T-cell (primary cell): ENCODE results near the gene C8B. TPM values are rescaled to one million over a fixed set of nuclear protein-coding genes. Genes with fewer than 3 reads are reported as not detected.

Experiments
- ATAC-seq, 4 experiments: fragments of 200-7000 bp in 3 of 4; fragments of 150-1000 bp in 1 of 4; cut with Tn5 transposase; replicated peaks in 1 of 4; 1 replicate in 3 of 4; 2 replicates in 1 of 4; pipeline ENCODE4 v1.10.0; 2021; ENCODE audit warnings: moderate library complexity in 3 of 4, mild to moderate bottlenecking in 2 of 4, moderate number of reproducible peaks in 1 of 4
- CTCF ChIA-PET, 2 donors: fragments of 300-600 bp; sonication (Branson Sonifier 250); formaldehyde crosslinking; loops; one replicate each; lab custom pipeline; 2022; ENCODE audit warnings: antibody characterized with exemption in 2 of 2; lab: Charles Lee
- POLR2A ChIA-PET, 2 donors: fragments of 300-600 bp; sonication (Branson Sonifier 250); formaldehyde crosslinking; loops; one replicate each; lab custom pipeline; 2022; ENCODE audit warnings: antibody characterized with exemption in 2 of 2; lab: Charles Lee
- DNase-seq, 35 experiments: peaks; one replicate each; pipeline versions ENCODE4 v3.0.0 to v3.0.0-alpha.2; 2013 to 2023
- H3K27ac ChIP-seq: one replicate; pipeline ENCODE4 v1.5.1; 2013; ENCODE audit warnings: low read length
- H3K27me3 ChIP-seq, 2 experiments: replicated peaks in 1 of 2; 1 replicate in 1 of 2; 2 replicates in 1 of 2; pipeline versions ENCODE4 v1.6.1 to v1.7.0; 2013; ENCODE audit warnings: low read length in 1 of 2, mixed read lengths in 1 of 2; ENCODE audit not compliant: control insufficient read depth in 2 of 2, insufficient read depth in 2 of 2; ENCODE audit errors: extremely low read depth in 1 of 2
- H3K36me3 ChIP-seq, 2 donors: 1 replicate in 1 of 2; 2 replicates in 1 of 2; pipeline versions ENCODE4 v1.6.1 to v1.7.0; 2013; ENCODE audit warnings: low read length in 1 of 2; ENCODE audit not compliant: control insufficient read depth in 2 of 2, insufficient read depth in 1 of 2; ENCODE audit errors: extremely low read depth in 1 of 2
- H3K4me1 ChIP-seq, 2 experiments: 1 replicate in 1 of 2; 2 replicates in 1 of 2; pipeline versions ENCODE4 v1.6.1 to v1.7.0; 2013; ENCODE audit warnings: low read length in 2 of 2, mixed read lengths in 1 of 2; ENCODE audit not compliant: insufficient read depth in 2 of 2, control insufficient read depth in 1 of 2; ENCODE audit errors: extremely low read depth in 1 of 2
- H3K4me3 ChIP-seq, 2 donors: 1 replicate in 1 of 2; 2 replicates in 1 of 2; pipeline versions ENCODE4 v1.5.1 to v1.7.0; 2013; ENCODE audit warnings: mild to moderate bottlenecking in 2 of 2, low read length in 1 of 2, moderate library complexity in 1 of 2; ENCODE audit not compliant: control insufficient read depth in 1 of 2; ENCODE audit errors: extremely low read depth in 1 of 2
- H3K9me3 ChIP-seq: 2 replicates; pipeline ENCODE4 v1.7.0; 2013
- H3K27ac Mint-ChIP-seq, 2 donors: one replicate each; pipeline ENCODE4 v1.8.0; 2020 to 2021; ENCODE audit warnings: mild to moderate bottlenecking in 2 of 2, mixed read lengths in 2 of 2
- H3K27me3 Mint-ChIP-seq, 2 donors: one replicate each; pipeline ENCODE4 v1.8.0; 2021 to 2022; ENCODE audit warnings: mixed read lengths in 2 of 2
- H3K36me3 Mint-ChIP-seq: one replicate; pipeline ENCODE4 v1.8.0; 2021; ENCODE audit warnings: mixed read lengths
- H3K4me1 Mint-ChIP-seq, 3 donors: one replicate each; pipeline ENCODE4 v1.8.0; 2020 to 2022; ENCODE audit warnings: mixed read lengths in 3 of 3, mild to moderate bottlenecking in 1 of 3
- H3K4me3 Mint-ChIP-seq, 3 donors: one replicate each; pipeline ENCODE4 v1.8.0; 2020 to 2022; ENCODE audit warnings: mild to moderate bottlenecking in 3 of 3, mixed read lengths in 3 of 3, moderate library complexity in 3 of 3
- H3K9me3 Mint-ChIP-seq, 3 donors: one replicate each; pipeline ENCODE4 v1.8.0; 2020 to 2022; ENCODE audit warnings: mixed read lengths in 3 of 3
- WGBS: methylation state at CpG from one replicate; pipeline ENCODE4 v1.1.5; 2013; ENCODE audit warnings: missing lambda C conversion rate; ENCODE audit not compliant: insufficient coverage; 5-methylcytosine and 5-hydroxymethylcytosine counted together
- total RNA-seq, 35 experiments: library from RNA in 6 of 35; stranded (reverse) in 6 of 35; fragments of 120-200 nt in 1 of 35; gene quantifications; one replicate each; pipeline versions ENCODE4 v1.2.1 to v1.2.4 and lab custom pipeline; 2013 to 2026

Gene C8B
- total RNA-seq, 5 donors from 2014 or later (not counting 1 experiment from before 2014, with no cell fraction given), result 0.12 to 0.13 TPM; not detected in 3

- DNase-seq (no peak), ATAC-seq (no peak)
- Mint-ChIP-seq H3K36me3 (no peaks in the 10 kb centered on the region), H3K27ac (no peak overlapping the region), H3K4me1 (no peaks in the 10 kb centered on the region), H3K4me3 (no peak overlapping the region), H3K27me3 (peaks cover 3% of the 10 kb centered on the region in 2 donors), H3K9me3 (peaks cover 0 to 6% (median 0%) of the 10 kb centered on the region in 3 donors)
- Histone ChIP-seq H3K36me3 (no peaks in the 10 kb centered on the region), H3K27me3 (peaks cover 2 to 3% of the 10 kb centered on the region in 2 experiments), H3K27ac (no peak overlapping the region), H3K4me3 (no peak overlapping the region), H3K4me1 (no peaks in the 10 kb centered on the region), H3K9me3 (no peaks in the 10 kb centered on the region)
- CTCF ChIA-PET, result no interaction called here
- WGBS, result no CpG with 5 or more reads among the region's 3 CpGs
- POLR2A ChIA-PET, result no interaction called here
Observed at GRCh38 chr1:56967355-56967754, 1.5 kb upstream of the C8B start.

- DNase-seq, result no peak
- Histone ChIP-seq H3K4me3 (no peak overlapping the region), H3K36me3 (no peaks in the 10 kb centered on the region), H3K9me3 (no peaks in the 10 kb centered on the region), H3K27me3 (peaks cover 2 to 3% of the 10 kb centered on the region in 2 experiments), H3K27ac (no peak overlapping the region), H3K4me1 (no peaks in the 10 kb centered on the region)
- no CpG with 5 or more reads among the region's 1 CpG for WGBS
- no peaks in the 10 kb centered on the region for H3K36me3 Mint-ChIP-seq
- peaks cover 0 to 6% (median 0%) of the 10 kb centered on the region in 3 donors for H3K9me3 Mint-ChIP-seq
- no peaks in the 10 kb centered on the region for H3K4me1 Mint-ChIP-seq
- ChIA-PET CTCF (no interaction called here), POLR2A (no interaction called here)
- no peak for ATAC-seq
- peaks cover 3% of the 10 kb centered on the region in 2 donors for H3K27me3 Mint-ChIP-seq
- H3K27ac Mint-ChIP-seq, result no peak overlapping the region
- no peak overlapping the region for H3K4me3 Mint-ChIP-seq
Observed at GRCh38 chr1:56966698-56966999, 834 bp upstream of the C8B start.

GRCh38 chr1:56965191-56965590, 624 bp downstream of the C8B start:
- DNase-seq (no peak), ATAC-seq (no peak)
- 92% methylated on average over 2 of the region's 3 CpGs for WGBS
- Mint-ChIP-seq H3K4me1 (no peaks in the 10 kb centered on the region), H3K36me3 (no peaks in the 10 kb centered on the region), H3K9me3 (peaks cover 0 to 2% (median 0%) of the 10 kb centered on the region in 3 donors), H3K27me3 (peaks cover 3% of the 10 kb centered on the region in 2 donors), H3K27ac (no peak overlapping the region), H3K4me3 (no peak overlapping the region)
- POLR2A ChIA-PET, result no interaction called here
- Histone ChIP-seq H3K9me3 (no peaks in the 10 kb centered on the region), H3K36me3 (no peaks in the 10 kb centered on the region), H3K27ac (no peak overlapping the region), H3K4me3 (no peak overlapping the region), H3K27me3 (peaks cover 0 to 5% of the 10 kb centered on the region in 2 experiments), H3K4me1 (no peaks in the 10 kb centered on the region)
- CTCF ChIA-PET, result no interaction called here

- DNase-seq, result no peak
- H3K4me3 Mint-ChIP-seq, result no peak overlapping the region
Observed at GRCh38 chr1:56964349-56965017, 1.3 kb downstream of the C8B start.

GRCh38 chr1:56963667-56964066, 2.1 kb downstream of the C8B start:
- ChIA-PET CTCF (no interaction called here), POLR2A (interaction anchor here in 1 of 2 donors (0.8 kb wide), 1 partner anchor 12 kb away, joined by 7 read pairs; no protein-coding TSS in a partner anchor)
- Histone ChIP-seq H3K4me1 (no peaks in the 10 kb centered on the region), H3K36me3 (no peaks in the 10 kb centered on the region), H3K27me3 (peaks cover 0 to 2% of the 10 kb centered on the region in 2 experiments), H3K27ac (no peak overlapping the region), H3K9me3 (no peaks in the 10 kb centered on the region), H3K4me3 (no peak overlapping the region)
- Mint-ChIP-seq H3K27ac (no peak overlapping the region), H3K4me3 (no peak overlapping the region), H3K9me3 (peaks cover 0 to 5% (median 0%) of the 10 kb centered on the region in 3 donors), H3K36me3 (no peaks in the 10 kb centered on the region), H3K27me3 (peaks cover 3 to 7% of the 10 kb centered on the region in 2 donors), H3K4me1 (no peaks in the 10 kb centered on the region)
- DNase-seq (no peak), ATAC-seq (no peak)
- 60% methylated on average over 1 of the region's 4 CpGs for WGBS

More at GRCh38 chr1:56964349-56965017, 1.3 kb downstream of the C8B start:
- H3K27me3 ChIP-seq, result peaks cover 0 to 5% of the 10 kb centered on the region in 2 experiments
- H3K9me3 ChIP-seq, result no peaks in the 10 kb centered on the region
- WGBS, result 96% methylated on average over 5 of the region's 9 CpGs
- ATAC-seq, result no peak
- Mint-ChIP-seq H3K4me1 (no peaks in the 10 kb centered on the region), H3K27me3 (peaks cover 3% of the 10 kb centered on the region in 2 donors), H3K36me3 (no peaks in the 10 kb centered on the region), H3K27ac (no peak overlapping the region), H3K9me3 (peaks cover 0 to under 1% (median 0%) of the 10 kb centered on the region in 3 donors)
- no peaks in the 10 kb centered on the region for H3K4me1 ChIP-seq
- no peak overlapping the region for H3K27ac ChIP-seq
- H3K36me3 ChIP-seq, result no peaks in the 10 kb centered on the region
- ChIA-PET CTCF (no interaction called here), POLR2A (no interaction called here)
- no peak overlapping the region for H3K4me3 ChIP-seq

- Histone ChIP-seq H3K9me3 (no peaks in the 10 kb centered on the region), H3K4me1 (no peaks in the 10 kb centered on the region), H3K27ac (no peak overlapping the region), H3K36me3 (no peaks in the 10 kb centered on the region), H3K27me3 (peaks cover 0 to 4% of the 10 kb centered on the region in 2 experiments), H3K4me3 (no peak overlapping the region)
- CTCF ChIA-PET, result no interaction called here
- Mint-ChIP-seq H3K27ac (no peak overlapping the region), H3K9me3 (peaks cover 0 to 5% (median 0%) of the 10 kb centered on the region in 3 donors), H3K27me3 (peaks cover 3 to 13% of the 10 kb centered on the region in 2 donors), H3K4me1 (no peaks in the 10 kb centered on the region), H3K36me3 (no peaks in the 10 kb centered on the region), H3K4me3 (no peak overlapping the region)
- ATAC-seq, result no peak
- WGBS, result 79% methylated on average over 4 of the region's 10 CpGs
- no peak for DNase-seq
- POLR2A ChIA-PET, result no interaction called here
Observed at GRCh38 chr1:56961426-56961825, 4.4 kb downstream of the C8B start.
